GM21576 (cell line): ENCODE data around the gene SEC61B.
"Not testable (repeated sequence)": the region's sequence is repeated elsewhere in the genome, so short reads cannot be mapped to it uniquely, and the experiment has no call there.

ENCODE experiments used
- ATAC-seq: cut with Tn5 transposase; IDR thresholded peaks from one replicate; pipeline ENCODE4 v1.9.1; 2021; ENCODE audit warnings: mild to moderate bottlenecking, moderate library complexity; ENCODE audit not compliant: unreplicated experiment

SEC61B gene

DNA sequence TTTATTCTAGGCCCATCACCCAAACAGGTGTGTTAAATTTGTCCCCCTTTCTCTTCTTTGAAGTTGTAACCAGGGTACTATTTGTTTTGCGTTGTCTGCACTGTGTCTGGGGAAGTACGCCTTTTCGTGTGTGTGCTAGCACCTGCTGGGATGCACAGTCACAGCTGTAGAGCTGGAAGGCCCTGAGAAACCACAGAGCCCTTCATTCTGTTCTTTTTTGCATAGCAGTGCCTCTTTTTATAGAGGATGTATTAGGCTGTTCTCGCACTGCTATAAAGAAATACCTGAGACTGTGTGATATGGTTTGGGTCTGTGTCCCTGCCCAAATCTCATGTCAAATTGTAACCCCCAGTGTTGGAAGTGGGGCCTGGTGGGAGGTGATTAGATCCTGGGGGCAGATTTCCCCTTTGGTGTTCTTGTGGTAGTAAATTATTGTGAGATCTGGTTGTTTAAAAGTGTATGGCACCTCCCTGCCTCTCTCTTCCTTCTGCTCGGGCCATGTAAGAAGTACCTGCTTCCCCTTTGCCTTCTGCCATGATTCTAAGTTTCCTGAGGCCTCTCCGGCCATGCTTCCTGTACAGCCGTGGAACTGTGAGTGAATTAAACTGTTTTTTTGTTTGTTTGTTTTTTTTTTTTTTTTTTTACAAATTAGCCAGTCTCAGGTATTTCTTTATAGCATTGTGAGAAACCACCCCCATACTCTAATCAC lies 14.0 kb downstream of the SEC61B start:
- ATAC-seq: peak; percentile 93

GRCh38 chr9:99237356-99237755 lies 15.3 kb downstream of the SEC61B start:
- ATAC-seq: no peak

DNA sequence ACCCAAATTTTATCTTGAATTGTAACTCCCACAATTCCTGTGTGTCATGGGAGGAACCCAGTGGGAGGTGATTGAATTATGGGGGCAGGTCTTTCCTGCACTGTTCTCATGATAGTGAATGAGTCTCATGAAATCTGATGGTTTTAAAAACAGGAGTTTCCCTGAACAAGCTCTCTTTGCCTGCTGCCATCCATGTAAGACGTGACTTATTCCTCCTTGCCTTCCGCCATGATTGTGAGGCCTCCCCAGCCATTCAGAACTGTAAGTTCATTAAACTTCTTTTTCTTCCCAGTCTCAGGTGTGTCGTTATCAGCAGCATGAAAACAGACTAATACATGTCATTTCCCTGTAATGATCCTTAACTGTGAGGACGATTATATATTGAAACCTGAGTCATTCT lies 15.8 kb downstream of the SEC61B start:
- not testable (repeated sequence) for ATAC-seq

DNA sequence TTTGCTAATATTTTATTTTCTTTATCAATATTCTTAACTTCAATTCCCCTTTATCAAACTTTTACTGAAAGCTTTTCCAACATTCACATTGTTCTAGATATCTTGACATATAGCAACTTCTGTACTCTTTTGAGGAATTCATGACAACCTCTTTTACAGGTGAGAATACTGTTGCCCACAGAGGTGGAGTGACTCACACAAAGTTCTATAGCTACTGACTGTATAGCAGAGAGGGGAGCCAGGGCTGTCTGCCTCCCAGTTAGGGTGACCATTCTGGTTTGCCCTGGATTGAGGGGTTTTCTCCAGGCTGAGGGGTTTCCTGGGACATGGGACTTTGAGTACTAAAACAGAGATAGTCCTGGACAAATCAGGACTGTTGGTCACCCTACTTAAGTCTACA lies 16.2 kb downstream of the SEC61B start:
- no peak for ATAC-seq

GRCh38 chr9:99239341-99240060 lies 17.4 kb downstream of the SEC61B start:
- no peak for ATAC-seq

GRCh38 chr9:99241106-99241505 lies 19.0 kb downstream of the SEC61B start:
- ATAC-seq: no peak

- ATAC-seq: peak; percentile 97
These were observed 22.5 kb downstream of the SEC61B start for GRCh38 chr9:99244344-99245260.

GRCh38 chr9:99249619-99250018 lies 27.5 kb downstream of the SEC61B start:
- ATAC-seq: no peak

- no peak for ATAC-seq
These were observed 29.1 kb downstream of the SEC61B start for GRCh38 chr9:99251157-99251556.

- ATAC-seq: peak; percentile 27
These were observed 31.1 kb downstream of the SEC61B start for GRCh38 chr9:99253134-99253533.

GRCh38 chr9:99253772-99254431 lies 31.8 kb downstream of the SEC61B start:
- peak; percentile 86 for ATAC-seq

DNA sequence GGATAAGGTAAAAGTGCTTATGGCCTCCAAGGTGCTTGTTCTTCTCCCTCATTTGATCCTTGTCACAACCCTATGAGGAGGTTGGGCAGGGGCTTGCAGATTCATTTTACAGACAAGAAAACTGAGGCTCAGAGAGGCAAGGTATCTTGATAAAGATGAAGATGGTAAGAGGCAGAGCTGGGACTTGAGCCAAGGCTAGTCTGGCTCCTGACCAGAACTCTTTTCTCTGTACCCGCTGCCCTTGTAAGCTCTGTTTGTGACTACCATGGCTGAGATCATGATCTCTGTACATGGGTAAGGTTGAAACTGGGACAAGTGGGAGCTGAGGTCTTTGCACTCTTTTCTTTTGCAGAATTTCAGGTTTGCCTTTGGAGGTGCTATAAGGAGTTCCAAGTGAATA lies 33.6 kb downstream of the SEC61B start:
- no peak for ATAC-seq

- ATAC-seq: no peak
These were observed 35.8 kb downstream of the SEC61B start for GRCh38 chr9:99257723-99258389.

- ATAC-seq: no peak
These were observed 37.3 kb downstream of the SEC61B start for GRCh38 chr9:99259231-99259918.

GRCh38 chr9:99261923-99262322 lies 39.8 kb downstream of the SEC61B start:
- no peak for ATAC-seq

DNA sequence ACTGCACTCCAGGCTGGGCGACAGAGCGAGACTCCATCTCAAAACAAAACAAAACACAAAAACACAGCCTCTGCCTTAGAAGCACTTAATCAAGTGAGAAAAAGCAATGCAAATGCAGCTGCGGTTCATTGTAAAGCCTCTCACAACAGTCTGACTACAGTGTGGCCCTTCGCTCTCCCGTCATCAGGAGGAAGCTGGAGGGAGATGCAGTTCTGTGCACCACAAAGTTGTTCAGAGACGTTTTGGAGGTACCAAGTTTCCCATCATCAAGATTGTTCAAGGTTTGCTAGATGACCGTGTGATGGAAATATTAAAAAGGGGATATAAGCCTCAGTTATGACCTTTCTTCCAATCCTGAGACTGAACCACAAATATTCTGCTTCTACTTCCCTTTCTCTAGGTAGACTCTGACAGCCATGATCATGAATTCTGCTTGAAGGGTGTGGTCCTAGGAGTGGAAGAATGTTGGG lies 40.9 kb downstream of the SEC61B start:
- peak; percentile 39 for ATAC-seq

DNA sequence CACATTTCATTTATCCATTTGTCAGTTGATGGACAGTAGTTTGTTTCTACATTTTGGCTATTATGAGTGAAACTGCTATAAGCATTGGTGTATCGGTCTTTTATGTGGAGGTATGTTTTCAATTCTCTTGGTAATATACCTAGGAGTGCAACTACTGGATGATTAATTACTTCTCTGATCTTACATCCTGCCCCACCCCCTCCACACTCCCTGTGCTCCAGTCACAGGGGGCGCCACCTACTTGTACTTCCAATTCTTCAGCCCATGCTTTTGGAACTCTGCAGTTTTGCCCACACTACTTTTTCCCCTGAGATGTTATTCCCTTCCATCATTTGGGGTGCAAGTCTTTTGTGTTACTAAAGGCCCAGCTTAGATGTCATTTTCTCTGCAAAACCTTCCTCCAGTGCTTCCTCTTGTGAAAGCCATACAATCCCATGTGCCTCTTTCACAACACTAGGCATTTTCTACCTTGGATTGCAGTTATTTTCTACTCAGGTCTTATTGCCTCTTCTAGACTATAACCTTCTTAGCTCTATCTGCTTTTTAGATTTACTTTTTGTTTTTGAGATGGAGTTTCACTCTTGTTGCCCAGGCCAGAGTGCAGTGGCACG lies 42.1 kb downstream of the SEC61B start:
- ATAC-seq: no peak

GRCh38 chr9:99265691-99266090 lies 43.6 kb downstream of the SEC61B start:
- no peak for ATAC-seq
